ENCODE measurements around the gene ANAPC16.

DNA sequence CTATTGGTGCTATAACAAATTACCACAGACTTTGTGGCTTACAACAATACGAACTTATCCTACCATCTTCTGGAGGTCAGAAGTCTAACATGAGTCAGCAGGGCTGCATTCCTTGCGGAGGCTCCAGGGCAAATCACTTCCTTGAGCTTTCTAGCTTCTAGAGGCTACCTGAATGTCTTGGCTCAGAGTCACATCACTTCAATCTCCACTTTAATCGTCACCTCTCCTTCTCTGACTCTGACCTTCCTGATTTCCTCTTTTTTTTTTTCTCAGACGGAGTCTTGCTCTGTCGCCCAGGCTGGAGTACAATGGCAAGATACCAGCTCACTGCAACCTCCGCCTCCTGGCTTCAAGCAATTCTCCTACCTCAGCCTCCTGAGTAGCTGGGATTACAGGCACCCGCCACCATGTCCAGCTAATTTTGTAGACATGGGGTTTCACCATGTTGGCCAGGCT, 44.6 kb upstream of the ANAPC16 start:
- TF ChIP-seq CTCF (conservative IDR thresholded peaks at IDR 0.05; ENCODE audit: low read depth, low read length) (no peak), CEBPB (IDR thresholded peaks at IDR 0.05; ENCODE audit: low read depth, low read length) (no peak), POLR2A (IDR thresholded peaks at IDR 0.05; ENCODE audit: low read depth, low read length) (no peak), USF2 (IDR thresholded peaks at IDR 0.05; ENCODE audit: low read depth, low read length) (no peak)
